ENCODE measurements around the gene MYO1B. TPM values are rescaled to one million over a fixed set of nuclear protein-coding genes. Genes with fewer than 3 reads are reported as not detected.

The MYO1B gene
- total and polyA plus RNA-seq, 12 donors, result 8.7 to 32.4 (median 14.4) TPM

DNA sequence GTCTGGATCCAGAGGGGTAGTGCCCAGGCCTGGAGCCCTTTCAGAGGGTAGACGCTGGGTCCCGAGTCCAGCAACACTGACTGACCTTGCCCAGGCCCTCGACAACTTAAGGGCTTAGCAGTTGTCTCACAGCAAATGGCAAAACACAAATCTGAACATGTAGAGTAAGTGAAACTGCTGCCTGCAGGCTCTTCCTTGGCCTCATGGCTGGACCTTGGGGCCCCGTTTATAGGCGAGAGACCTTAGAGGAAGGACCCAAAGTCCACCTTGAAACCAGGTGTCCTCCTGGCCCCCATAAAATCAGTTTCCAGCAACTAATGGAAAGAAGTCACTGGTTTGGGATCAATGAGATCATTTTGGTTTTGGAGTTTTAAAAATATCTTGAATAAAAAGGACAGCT lies 154.4 kb downstream of the MYO1B start:
- no peaks in the 10 kb centered on the region for H3K27me3 ChIP-seq
- ATAC-seq (no peak), DNase-seq (no peak)
- no peaks in the 10 kb centered on the region for H3K4me1 ChIP-seq
- WGBS, 2 donors, result 95 to 98% methylated on average over 5 of the region's 5 CpGs
- H3K9me3 ChIP-seq, result no peaks in the 10 kb centered on the region
- TF ChIP-seq, protein P1, sequence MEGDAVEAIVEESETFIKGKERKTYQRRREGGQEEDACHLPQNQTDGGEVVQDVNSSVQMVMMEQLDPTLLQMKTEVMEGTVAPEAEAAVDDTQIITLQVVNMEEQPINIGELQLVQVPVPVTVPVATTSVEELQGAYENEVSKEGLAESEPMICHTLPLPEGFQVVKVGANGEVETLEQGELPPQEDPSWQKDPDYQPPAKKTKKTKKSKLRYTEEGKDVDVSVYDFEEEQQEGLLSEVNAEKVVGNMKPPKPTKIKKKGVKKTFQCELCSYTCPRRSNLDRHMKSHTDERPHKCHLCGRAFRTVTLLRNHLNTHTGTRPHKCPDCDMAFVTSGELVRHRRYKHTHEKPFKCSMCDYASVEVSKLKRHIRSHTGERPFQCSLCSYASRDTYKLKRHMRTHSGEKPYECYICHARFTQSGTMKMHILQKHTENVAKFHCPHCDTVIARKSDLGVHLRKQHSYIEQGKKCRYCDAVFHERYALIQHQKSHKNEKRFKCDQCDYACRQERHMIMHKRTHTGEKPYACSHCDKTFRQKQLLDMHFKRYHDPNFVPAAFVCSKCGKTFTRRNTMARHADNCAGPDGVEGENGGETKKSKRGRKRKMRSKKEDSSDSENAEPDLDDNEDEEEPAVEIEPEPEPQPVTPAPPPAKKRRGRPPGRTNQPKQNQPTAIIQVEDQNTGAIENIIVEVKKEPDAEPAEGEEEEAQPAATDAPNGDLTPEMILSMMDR (IDR thresholded peaks at IDR 0.05), result no peak
- peak overlapping the region in 1 of 10 donors; percentile 26 for H3K27ac ChIP-seq
- peaks cover 0 to 75% (median 3%) of the 10 kb centered on the region in 9 donors for H3K36me3 ChIP-seq
- intact Hi-C loops (cut with DNase I), result no loop called here
- no peak overlapping the region for H3K4me3 ChIP-seq

GRCh38 chr2:191401287-191401686 lies 156.1 kb downstream of the MYO1B start:
- intact Hi-C loops (cut with DNase I), result no loop called here
- no peaks in the 10 kb centered on the region for H3K27me3 ChIP-seq
- ATAC-seq (peak in 1 of 8 donors; percentile 25), DNase-seq (no peak)
- TF ChIP-seq, protein P1 (IDR thresholded peaks at IDR 0.05), result no peak
- H3K9me3 ChIP-seq, result no peaks in the 10 kb centered on the region
- WGBS, 2 donors, result 25 to 33% methylated on average over 1 of the region's 1 CpG
- no peak overlapping the region for H3K27ac ChIP-seq
- peaks cover 0 to 75% (median 0%) of the 10 kb centered on the region in 9 donors for H3K36me3 ChIP-seq
- no peak overlapping the region for H3K4me3 ChIP-seq
- no peaks in the 10 kb centered on the region for H3K4me1 ChIP-seq

DNA sequence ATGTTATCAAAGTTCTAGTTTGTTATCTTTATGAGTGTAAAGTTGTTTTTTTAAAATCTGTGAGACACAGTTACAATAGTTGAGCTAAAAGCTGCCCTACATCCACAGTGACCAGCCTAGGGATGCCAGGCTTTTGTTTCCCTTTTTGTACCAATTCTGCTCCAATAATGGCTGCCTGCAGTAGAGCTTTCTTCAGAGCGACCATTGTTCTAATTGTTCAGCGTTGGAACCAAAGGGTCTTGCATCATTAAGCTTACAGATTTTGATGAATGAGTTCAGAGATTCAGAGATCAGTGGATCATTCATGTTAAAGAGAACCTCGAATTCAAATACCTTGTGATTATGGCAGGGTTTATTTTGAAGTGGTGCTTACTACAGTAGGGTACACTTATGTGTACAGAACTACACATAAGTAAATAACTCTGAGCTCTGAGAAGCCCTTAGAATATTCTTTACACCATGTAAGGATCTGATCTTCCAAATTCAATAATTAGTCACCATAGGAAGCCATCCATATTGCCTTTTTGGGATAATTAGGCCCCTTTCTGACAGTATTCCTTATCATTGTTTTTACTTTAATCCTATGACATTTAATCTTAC lies 157.9 kb downstream of the MYO1B start:
- 92 to 93% methylated on average over 3 of the region's 3 CpGs for WGBS, 2 donors
- Histone ChIP-seq H3K9me3 (no peaks in the 10 kb centered on the region), H3K27ac (no peak overlapping the region), H3K4me3 (no peak overlapping the region), H3K4me1 (no peaks in the 10 kb centered on the region), H3K36me3 (peaks cover 0 to 85% (median 0%) of the 10 kb centered on the region in 9 donors), H3K27me3 (no peaks in the 10 kb centered on the region)
- DNase-seq (no peak), ATAC-seq (no peak)
- intact Hi-C loops (cut with DNase I), result no loop called here
- TF ChIP-seq, protein P1 (IDR thresholded peaks at IDR 0.05), result no peak

- H3K9me3 ChIP-seq, result no peaks in the 10 kb centered on the region
- ATAC-seq, result no peak
- WGBS, 2 donors, result 27 to 45% methylated on average over 1 of the region's 1 CpG
Measured at GRCh38 chr2:191404568-191404991, 159.4 kb downstream of the MYO1B start.

More at GRCh38 chr2:191404568-191404991, 159.4 kb downstream of the MYO1B start:
- intact Hi-C loops (cut with DNase I), result no loop called here
- Histone ChIP-seq H3K4me3 (no peak overlapping the region), H3K4me1 (no peaks in the 10 kb centered on the region), H3K36me3 (peaks cover 0 to 100% (median 6%) of the 10 kb centered on the region in 9 donors), H3K27ac (no peak overlapping the region), H3K27me3 (no peaks in the 10 kb centered on the region)
- DNase-seq, result no peak
- TF ChIP-seq, protein P1 (IDR thresholded peaks at IDR 0.05), result no peak
